ENCODE measurements around the gene KMT2C.

The KMT2C gene

DNA sequence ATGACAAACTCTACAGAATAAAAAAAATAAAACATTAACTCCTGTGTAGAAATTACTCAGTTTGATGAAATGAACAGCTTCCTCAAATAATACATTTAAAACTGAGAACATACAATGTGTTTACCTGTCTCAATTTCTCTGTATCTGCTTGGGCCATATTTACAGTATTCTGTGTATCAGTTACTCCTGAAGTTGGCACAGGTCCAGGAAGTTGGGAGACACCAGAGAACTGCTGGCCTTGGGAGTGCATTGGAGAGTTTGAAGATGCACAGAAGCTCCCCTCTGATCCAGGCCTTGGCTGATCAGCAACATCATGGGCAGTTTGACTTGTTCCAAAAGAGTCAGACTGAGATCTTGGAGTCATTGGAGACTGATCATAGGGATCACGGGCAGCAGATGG, 255.2 kb downstream of the KMT2C start:
- DNase-seq, result no peak

DNA sequence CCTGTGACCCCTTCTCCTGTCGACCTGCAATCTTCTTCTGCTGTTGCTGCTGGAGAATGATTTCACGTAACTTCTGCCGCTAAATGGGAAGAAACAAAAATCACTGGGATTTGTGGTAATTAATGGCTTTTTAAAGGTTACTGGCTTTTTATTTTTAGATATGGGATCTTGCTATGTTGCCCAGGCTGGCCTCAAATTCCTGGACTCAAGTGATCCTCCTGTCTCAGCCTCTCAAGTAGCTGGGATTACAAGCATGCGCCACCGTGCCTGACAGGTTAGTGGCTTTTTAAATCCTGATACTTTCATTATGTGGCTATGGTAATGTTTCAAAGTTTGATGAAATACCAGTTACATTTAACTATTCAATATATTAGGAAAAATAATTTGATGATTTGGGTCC, 255.8 kb downstream of the KMT2C start:
- no peak for DNase-seq

- no peak for DNase-seq
Observed at GRCh38 chr7:152178405-152179058, 257.3 kb downstream of the KMT2C start.

- no peak for DNase-seq
Observed at GRCh38 chr7:152177681-152178404, 258.0 kb downstream of the KMT2C start.

- DNase-seq, result no peak
Observed at GRCh38 chr7:152176797-152177196, 259.0 kb downstream of the KMT2C start.

DNA sequence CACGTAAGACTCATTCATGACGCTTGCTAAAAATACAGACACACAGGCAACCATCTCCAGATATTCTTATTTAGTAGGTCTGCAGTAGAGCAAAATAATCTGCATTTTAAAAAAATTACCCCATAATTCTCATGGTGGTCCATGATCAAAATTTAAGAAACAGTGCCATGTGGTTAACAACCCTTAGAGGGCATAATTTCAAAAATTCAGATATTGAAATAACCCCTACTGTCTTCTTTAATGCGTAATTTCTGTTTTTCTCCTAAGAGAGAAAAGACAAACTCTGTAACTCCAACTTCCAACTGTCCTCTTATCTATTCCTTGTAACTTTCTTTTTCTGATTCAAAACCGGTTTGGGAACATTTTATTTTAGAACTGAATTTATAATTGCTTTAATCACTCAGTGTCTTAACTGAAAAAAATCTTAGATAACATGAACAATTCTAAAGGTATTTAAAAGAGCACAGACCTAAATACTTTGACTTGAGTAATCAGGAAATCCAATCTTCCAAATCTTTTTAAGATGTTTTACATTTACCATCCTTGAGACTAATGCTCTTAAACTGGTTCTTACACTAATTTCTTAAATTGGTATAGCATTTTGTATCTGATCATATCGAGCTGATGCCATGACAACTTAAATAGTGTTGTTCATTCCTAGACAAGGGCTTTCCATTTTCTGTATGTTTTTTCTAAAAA, 262.3 kb downstream of the KMT2C start:
- DNase-seq, result no peak

DNA sequence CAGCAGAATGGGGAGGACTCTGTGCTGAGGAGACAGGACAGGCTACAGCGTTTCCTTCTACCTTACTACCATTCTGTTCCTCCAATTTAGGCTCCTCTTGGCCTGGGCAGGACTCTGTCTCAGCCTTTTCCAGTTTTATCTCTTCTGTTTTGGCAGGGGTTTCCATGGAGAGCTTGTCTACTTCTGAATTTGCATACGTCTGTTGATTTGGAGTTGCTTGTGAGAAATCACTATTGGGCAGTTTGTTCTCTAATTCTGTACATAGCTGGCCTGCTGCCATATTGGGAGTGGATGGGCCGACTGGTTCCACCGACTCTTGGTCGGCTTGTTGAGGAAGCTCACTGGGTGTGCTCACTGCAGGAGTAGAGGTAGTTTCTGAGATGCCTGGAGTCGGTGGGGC, 273.5 kb downstream of the KMT2C start:
- no peak for DNase-seq

GRCh38 chr7:152161171-152161570, 274.6 kb downstream of the KMT2C start:
- DNase-seq, result no peak

DNA sequence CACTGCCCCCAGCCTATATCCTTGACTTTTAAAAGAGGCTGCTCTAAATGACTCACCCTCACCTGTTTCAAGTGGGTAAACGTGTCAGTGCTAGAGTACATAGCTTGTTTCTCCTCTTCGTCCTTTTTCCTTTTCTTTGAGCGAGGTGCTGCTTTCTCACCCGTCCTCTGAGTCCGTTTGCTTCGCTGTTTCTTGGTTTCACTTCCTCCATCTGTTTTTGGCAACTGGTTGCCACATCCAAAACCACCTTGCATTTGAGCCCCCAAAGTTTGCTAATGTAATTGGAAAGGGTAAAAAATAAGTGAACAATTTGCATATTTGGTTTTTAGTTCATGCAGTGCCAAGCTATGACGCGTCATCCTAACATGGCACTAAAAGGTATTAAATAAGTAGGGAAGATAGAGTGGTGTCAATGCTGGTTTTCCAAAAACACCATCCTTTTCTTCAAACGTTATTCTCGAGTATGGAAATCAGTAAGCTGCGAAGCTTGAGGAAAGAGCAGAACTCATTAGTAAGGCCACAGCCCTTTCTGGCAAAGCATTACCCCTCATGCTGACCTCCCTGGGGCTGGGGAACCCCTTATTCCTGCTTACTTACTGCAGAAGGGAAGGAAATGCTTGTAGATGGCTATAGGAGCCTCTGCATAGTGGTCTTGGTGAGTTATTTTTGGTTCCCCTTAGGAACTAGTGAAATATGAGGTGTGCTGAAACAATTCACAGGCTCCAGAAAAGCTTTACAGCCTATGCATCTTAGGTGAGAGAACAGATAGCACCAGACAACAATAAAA, 276.8 kb downstream of the KMT2C start:
- no peak for DNase-seq

DNA sequence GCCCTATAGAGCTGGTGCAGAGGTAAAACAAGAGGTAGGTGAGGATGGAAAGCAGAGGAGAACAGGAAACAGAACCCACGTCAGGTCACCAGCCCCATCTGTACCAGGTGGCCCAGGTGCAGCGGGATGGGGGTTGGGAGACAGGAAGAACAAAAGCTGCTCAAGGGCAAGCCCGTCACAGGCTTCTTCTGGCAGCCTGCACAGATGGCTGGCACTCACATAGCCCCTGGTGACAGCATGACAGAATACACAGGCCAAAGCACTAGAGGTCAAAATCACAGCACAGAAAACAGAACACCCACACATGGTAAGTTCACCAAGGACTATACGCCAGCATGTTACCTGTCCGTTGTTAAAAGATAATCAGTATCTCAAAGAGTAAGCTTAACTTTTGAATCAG, 283.5 kb downstream of the KMT2C start:
- DNase-seq, result no peak

DNA sequence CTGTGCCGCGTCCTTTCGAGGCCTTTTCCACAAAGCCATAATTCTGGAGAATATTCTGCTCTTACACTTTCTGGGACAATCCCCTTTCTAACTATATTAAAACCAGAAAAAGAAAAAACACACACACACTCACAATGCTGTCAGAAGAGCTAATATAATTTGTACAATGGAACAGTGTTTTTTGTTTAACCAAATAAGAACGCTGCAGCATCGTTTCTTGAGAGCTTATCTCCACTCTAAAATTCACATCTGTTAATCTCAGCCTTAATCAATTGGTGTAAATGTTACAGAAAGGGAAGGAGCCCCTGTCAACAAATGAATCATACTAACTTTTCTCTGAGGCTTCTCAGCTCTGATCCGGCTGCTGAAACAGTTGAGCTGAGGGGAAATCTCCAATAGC, 286.4 kb downstream of the KMT2C start:
- DNase-seq, result no peak

- no peak for DNase-seq
Observed at GRCh38 chr7:152148706-152149105, 287.1 kb downstream of the KMT2C start.

- no peak for DNase-seq
Observed at GRCh38 chr7:152145853-152146466, 289.8 kb downstream of the KMT2C start.

DNA sequence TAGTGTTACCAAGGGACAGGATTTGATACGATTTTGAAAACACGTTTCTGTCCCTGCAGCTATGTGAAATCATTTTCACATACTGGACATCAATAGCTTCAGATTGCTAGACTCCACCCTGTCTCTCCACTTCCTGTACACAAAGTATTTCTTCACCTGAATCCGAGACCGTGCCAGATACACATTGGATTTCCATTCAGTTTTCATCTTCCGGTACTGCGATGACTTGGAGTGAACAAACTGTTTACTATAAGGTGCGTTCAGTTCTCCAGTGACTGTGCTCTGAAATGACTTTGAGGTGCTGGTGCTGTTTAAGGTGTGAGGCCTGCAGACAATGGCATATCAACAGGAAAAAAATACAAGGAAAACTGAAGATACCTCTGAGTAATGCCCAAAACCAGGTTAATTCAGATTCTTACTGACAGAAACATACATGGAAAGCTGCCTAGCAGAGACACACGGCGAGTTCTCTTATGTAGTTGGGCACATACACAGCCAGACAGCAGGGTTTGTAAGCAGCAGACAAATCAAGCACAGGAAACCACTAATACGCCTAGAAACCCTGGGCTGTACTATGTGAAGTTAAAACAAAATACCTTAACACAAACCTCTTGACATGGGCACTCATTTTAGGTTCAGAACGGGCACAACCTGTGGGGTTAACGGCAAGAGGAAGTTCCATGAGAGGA, 291.1 kb downstream of the KMT2C start:
- no peak for DNase-seq

- DNase-seq, result no peak
Observed at GRCh38 chr7:152142976-152143595, 292.7 kb downstream of the KMT2C start.

DNA sequence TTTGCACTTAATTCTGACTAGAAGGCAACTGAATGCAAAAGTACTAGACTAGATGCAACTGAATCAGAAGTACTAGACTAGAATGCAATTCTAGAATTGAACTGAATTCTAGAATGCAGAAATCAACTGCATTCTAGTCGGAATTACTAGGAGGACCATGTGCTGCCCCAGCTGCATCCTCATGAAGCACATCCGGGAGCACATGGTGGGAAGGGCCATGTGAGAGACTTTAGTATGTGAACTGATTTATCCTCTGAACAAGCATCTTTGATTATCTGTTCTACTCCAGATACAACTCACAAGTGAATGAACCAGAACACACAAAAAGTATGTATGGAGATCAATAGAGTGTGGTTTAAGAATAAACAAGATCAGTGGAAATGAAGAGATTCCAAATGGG, 295.2 kb downstream of the KMT2C start:
- DNase-seq, result no peak

- no peak for DNase-seq
Observed at GRCh38 chr7:152140067-152140466, 295.7 kb downstream of the KMT2C start.

DNA sequence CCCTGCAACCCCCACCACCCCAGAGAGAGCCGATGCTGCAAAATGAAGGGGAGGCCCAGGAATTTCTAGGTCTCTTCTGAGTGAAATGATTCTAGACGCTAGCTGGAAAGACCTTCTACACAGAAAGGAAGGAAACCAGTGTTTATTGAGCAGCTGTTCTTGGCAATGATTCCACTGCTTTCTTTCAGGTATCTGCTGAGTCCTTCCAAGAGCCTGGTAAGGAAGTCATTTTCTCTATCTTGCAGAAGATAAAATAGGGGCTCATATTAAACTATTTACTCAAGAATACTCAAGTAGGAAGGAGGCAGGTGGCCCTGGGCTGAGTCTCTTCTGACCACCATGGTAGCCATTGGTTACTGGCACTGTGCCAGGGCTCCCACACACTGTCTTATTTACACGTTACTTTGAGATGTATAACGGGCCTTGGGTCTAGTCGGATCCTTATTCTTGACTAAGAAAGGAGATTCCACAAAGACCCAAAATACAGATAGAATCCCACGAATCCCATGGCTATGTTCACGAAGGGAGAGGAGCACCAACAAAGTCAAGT, 298.3 kb downstream of the KMT2C start:
- DNase-seq, result no peak

- DNase-seq, result no peak
Observed at GRCh38 chr7:152136686-152137085, 299.1 kb downstream of the KMT2C start.

GRCh38 chr7:152133804-152134203, 302.0 kb downstream of the KMT2C start:
- no peak for DNase-seq

DNA sequence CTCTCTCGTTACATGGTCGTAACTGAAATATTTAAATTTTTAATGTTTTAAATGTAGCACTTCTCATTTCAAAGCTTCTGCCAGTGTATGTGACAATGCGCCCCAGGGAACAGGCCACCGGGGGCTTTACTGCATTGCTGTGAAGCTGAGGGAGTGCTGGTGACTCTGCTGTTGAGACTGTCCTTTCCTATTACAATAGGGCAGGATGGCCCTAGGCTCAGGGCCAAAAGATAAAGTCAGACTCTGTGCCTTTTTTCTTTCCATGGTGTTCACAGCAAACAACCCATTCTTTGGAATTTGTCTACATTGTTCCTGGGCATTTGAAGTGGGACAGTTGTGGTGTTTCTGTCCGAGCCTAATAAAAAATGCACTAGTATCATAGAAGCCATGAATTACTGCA, 303.0 kb downstream of the KMT2C start:
- DNase-seq, result no peak
